ENCODE results near the gene ITPRIPL2.

DNA sequence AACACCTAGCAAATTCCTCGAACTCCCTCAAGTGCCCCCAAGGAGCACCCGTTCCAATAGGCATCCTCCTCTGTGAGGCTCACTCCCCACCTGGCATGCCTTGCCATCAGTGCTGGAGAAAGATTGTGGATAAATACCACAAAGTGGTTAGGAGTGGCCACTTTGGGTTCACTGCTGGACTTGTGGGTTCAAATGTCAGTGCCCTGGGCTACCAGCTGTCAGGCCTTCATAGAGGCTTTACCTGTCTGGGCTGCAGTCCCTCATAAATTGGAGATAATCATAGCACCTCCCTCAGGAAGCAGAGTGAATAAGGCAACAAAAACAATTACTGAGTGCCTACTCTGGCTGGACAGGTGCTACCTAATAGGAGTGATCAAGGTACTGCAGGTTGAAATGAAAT, 52.7 kb downstream of the ITPRIPL2 start:
- TF ChIP-seq, protein P1, sequence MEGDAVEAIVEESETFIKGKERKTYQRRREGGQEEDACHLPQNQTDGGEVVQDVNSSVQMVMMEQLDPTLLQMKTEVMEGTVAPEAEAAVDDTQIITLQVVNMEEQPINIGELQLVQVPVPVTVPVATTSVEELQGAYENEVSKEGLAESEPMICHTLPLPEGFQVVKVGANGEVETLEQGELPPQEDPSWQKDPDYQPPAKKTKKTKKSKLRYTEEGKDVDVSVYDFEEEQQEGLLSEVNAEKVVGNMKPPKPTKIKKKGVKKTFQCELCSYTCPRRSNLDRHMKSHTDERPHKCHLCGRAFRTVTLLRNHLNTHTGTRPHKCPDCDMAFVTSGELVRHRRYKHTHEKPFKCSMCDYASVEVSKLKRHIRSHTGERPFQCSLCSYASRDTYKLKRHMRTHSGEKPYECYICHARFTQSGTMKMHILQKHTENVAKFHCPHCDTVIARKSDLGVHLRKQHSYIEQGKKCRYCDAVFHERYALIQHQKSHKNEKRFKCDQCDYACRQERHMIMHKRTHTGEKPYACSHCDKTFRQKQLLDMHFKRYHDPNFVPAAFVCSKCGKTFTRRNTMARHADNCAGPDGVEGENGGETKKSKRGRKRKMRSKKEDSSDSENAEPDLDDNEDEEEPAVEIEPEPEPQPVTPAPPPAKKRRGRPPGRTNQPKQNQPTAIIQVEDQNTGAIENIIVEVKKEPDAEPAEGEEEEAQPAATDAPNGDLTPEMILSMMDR (optimal IDR thresholded peaks at IDR 0.05 in 1 of 3, IDR thresholded peaks at IDR 0.05 in 1 of 3, conservative IDR thresholded peaks at IDR 0.05 in 1 of 3; ENCODE audit: extremely low read depth in 1 of 3, insufficient read depth in 2 of 3, low read length in 3 of 3), result peak in 2 of 3 experiments; percentile 2 to 15
- no peak for TF ChIP-seq EZH2 (IDR thresholded peaks at IDR 0.05; ENCODE audit: low read length)
